Upper lobe of left lung (tissue), 6 donors: ENCODE data around the gene SOX8. TPM values are rescaled to one million over a fixed set of nuclear protein-coding genes. Genes with fewer than 3 reads are reported as not detected.

Experiments used
- ATAC-seq, 2 donors: fragments of 200-7000 bp; cut with Tn5 transposase; one replicate each; pipeline ENCODE4 v1.9.1; 2022; ENCODE audit warnings: mild to moderate bottlenecking in 2 of 2, moderate library complexity in 2 of 2; ENCODE audit not compliant: low FRiP score in 2 of 2
- DNase-seq, 2 donors: peaks; one replicate each; pipeline ENCODE4 v3.0.0-alpha.2; 2019 to 2020
- H3K27ac ChIP-seq, 4 donors: fragments of 200-600 bp; sonication (generic); one replicate each; pipeline ENCODE4 v1.5.1; 2016 to 2019
- H3K27me3 ChIP-seq, 4 donors: fragments of 200-600 bp; sonication (generic); one replicate each; pipeline ENCODE4 v1.5.1; 2017 to 2019
- H3K36me3 ChIP-seq, 4 donors: fragments of 200-600 bp; sonication (generic); one replicate each; pipeline ENCODE4 v1.5.1; 2016 to 2019
- H3K4me1 ChIP-seq, 4 donors: fragments of 200-600 bp; sonication (generic); one replicate each; pipeline ENCODE4 v1.5.1; 2018 to 2019
- H3K4me3 ChIP-seq, 4 donors: fragments of 200-600 bp; sonication (generic); one replicate each; pipeline ENCODE4 v1.5.1; 2017 to 2019; ENCODE audit warnings: mild to moderate bottlenecking in 2 of 4, moderate library complexity in 1 of 4
- H3K9me3 ChIP-seq, 4 donors: fragments of 200-600 bp; sonication (generic); one replicate each; pipeline ENCODE4 v1.5.1; 2018 to 2019
- EP300 ChIP-seq, 4 donors: sonication (generic); formaldehyde crosslinking; IDR thresholded peaks; one replicate each; pipeline ENCODE4 v1.5.1; 2017; ENCODE audit warnings: antibody characterized with exemption in 4 of 4, control low read depth in 2 of 4
- POLR2A ChIP-seq, 4 donors: fragments of 450-650 bp; IDR thresholded peaks; one replicate each; pipeline ENCODE4 v1.5.1; 2016 to 2017; ENCODE audit warnings: antibody characterized with exemption in 4 of 4, mild to moderate bottlenecking in 2 of 4
- POLR2AphosphoS5 ChIP-seq, 2 donors: sonication (generic); formaldehyde crosslinking; IDR thresholded peaks; one replicate each; pipeline ENCODE4 v1.5.1; 2017; ENCODE audit warnings: antibody characterized with exemption in 2 of 2
- WGBS, 2 donors: methylation state at CpG; one replicate each; pipeline ENCODE4 v1.1.5; 2017 to 2018; 5-methylcytosine and 5-hydroxymethylcytosine counted together
- total RNA-seq, 6 donors: library from RNA; depleted of rRNA in 4 of 6; stranded (reverse); fragments of >200 nt in 4 of 6; gene quantifications; one replicate each; pipeline versions ENCODE4 v1.1.0 to v1.2.1, GENCODE V29; 2016 to 2021
- TF ChIP-seq, protein P1 (sequence below), 6 experiments: fragments of 450-650 bp in 4 of 6; fragments of 200-600 bp in 2 of 6; sonication (generic) in 2 of 6; IDR thresholded peaks; one replicate each; pipeline ENCODE4 v1.5.1; 2016 to 2019; ENCODE audit warnings: antibody characterized with exemption in 6 of 6
- donor health status: DM: no; HTN: no; CAD: no; lungs with moderate emphysema.
- donor health status: DM: no; HTN: yes; CAD: no; lungs with severe emphysema.

The SOX8 gene
- total RNA-seq, 6 donors from 2014 or later = 0.14 to 1.1 (median 0.57) TPM

DNA sequence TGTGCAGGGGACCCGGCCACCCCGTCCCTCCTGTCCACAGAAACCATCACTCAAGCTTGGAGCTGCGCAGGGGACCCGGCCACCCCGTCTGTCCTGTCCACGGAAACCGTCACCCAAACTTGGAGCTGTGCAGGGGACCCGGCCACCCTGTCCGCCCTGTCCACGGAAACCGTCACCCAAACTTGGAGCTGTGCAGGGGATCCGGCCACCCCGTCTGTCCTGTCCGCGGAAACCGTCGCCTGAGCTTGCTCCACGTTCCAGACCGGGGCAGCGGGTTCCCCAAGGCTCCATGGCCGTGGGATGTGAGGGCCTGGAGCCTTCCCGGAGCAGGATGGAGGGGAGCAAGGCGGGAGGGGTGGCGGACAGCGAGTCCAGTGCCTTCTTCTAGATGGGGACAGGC is 25.2 kb downstream of the SOX8 start:
- no peak overlapping the region for H3K27ac ChIP-seq
- DNase-seq (peak in 1 of 2 donors; percentile 77), ATAC-seq (no peak)
- no peak overlapping the region for H3K4me3 ChIP-seq
- TF ChIP-seq, protein P1, sequence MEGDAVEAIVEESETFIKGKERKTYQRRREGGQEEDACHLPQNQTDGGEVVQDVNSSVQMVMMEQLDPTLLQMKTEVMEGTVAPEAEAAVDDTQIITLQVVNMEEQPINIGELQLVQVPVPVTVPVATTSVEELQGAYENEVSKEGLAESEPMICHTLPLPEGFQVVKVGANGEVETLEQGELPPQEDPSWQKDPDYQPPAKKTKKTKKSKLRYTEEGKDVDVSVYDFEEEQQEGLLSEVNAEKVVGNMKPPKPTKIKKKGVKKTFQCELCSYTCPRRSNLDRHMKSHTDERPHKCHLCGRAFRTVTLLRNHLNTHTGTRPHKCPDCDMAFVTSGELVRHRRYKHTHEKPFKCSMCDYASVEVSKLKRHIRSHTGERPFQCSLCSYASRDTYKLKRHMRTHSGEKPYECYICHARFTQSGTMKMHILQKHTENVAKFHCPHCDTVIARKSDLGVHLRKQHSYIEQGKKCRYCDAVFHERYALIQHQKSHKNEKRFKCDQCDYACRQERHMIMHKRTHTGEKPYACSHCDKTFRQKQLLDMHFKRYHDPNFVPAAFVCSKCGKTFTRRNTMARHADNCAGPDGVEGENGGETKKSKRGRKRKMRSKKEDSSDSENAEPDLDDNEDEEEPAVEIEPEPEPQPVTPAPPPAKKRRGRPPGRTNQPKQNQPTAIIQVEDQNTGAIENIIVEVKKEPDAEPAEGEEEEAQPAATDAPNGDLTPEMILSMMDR (IDR thresholded peaks at IDR 0.05) = no peak
- TF ChIP-seq POLR2AphosphoS5 (IDR thresholded peaks at IDR 0.05) = no peak
- no peak for TF ChIP-seq POLR2A (IDR thresholded peaks at IDR 0.05)
- no peak for TF ChIP-seq EP300 (IDR thresholded peaks at IDR 0.05)
- H3K9me3 ChIP-seq = no peaks in the 10 kb centered on the region
- peaks cover 0 to 7% (median 0%) of the 10 kb centered on the region in 4 donors for H3K27me3 ChIP-seq
- H3K36me3 ChIP-seq = no peaks in the 10 kb centered on the region
- 84 to 88% methylated on average over 24 to 25 of the region's 25 CpGs for WGBS, 2 donors
- no peaks in the 10 kb centered on the region for H3K4me1 ChIP-seq

DNA sequence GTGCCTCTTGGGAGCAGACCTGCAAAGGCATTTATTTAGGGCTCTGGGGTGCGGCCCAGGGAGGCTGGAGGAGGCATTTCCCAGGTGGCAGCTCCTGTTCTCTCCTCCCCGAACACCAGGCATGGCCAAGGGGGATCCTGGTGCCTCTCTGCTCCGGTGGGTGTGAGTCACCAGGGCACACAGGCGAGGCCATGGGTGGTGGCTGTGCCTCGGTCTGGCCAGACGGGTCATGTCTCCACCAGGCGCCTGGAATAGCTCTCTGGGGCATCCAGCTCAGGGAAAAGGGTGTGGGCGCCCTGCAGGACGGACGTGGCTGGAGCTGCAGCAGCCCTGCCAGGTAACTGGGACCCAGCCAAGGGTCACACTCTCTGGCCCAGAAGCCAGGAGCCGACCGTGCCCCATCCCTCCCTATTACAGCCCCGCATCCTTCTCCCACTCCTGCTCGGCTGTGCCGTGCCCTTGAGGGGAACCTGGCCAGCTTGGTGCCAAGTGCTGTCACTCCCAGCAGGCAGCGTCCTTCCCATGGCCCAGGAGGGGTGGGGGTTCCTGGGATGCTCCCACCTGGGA is 25.8 kb downstream of the SOX8 start:
- DNase-seq (peak in 1 of 2 donors; percentile 51), ATAC-seq (no peak)
- Histone ChIP-seq H3K9me3 (no peaks in the 10 kb centered on the region), H3K4me3 (no peak overlapping the region), H3K36me3 (no peaks in the 10 kb centered on the region), H3K27ac (no peak overlapping the region), H3K4me1 (no peaks in the 10 kb centered on the region), H3K27me3 (peaks cover 0 to 7% (median 0%) of the 10 kb centered on the region in 4 donors)
- TF ChIP-seq EP300 (IDR thresholded peaks at IDR 0.05) (no peak), POLR2AphosphoS5 (IDR thresholded peaks at IDR 0.05) (no peak), POLR2A (IDR thresholded peaks at IDR 0.05) (no peak)
- TF ChIP-seq, protein P1 (IDR thresholded peaks at IDR 0.05) = no peak
- WGBS, 2 donors = 78 to 81% methylated on average over 12 to 14 of the region's 16 CpGs

- peaks cover 0 to 7% (median 0%) of the 10 kb centered on the region in 4 donors for H3K27me3 ChIP-seq
- WGBS, 2 donors = 86 to 90% methylated on average over 9 to 14 of the region's 14 CpGs
Measured at GRCh38 chr16:1008085-1008484, 26.5 kb downstream of the SOX8 start.

GRCh38 chr16:1009358-1010150 is 28.0 kb downstream of the SOX8 start:
- Histone ChIP-seq H3K4me3 (no peak overlapping the region), H3K27ac (no peak overlapping the region), H3K27me3 (peaks cover 0 to 7% (median 0%) of the 10 kb centered on the region in 4 donors), H3K9me3 (no peaks in the 10 kb centered on the region), H3K36me3 (no peaks in the 10 kb centered on the region), H3K4me1 (no peaks in the 10 kb centered on the region)
- 82 to 86% methylated on average over 19 to 28 of the region's 30 CpGs for WGBS, 2 donors
- TF ChIP-seq, protein P1 (IDR thresholded peaks at IDR 0.05) = no peak
- no peak for TF ChIP-seq POLR2AphosphoS5 (IDR thresholded peaks at IDR 0.05)
- TF ChIP-seq POLR2A (IDR thresholded peaks at IDR 0.05) = no peak
- TF ChIP-seq EP300 (IDR thresholded peaks at IDR 0.05) = no peak
- ATAC-seq (no peak), DNase-seq (peak in 1 of 2 donors; percentile 78)

More at GRCh38 chr16:1008085-1008484, 26.5 kb downstream of the SOX8 start:
- H3K36me3 ChIP-seq = no peaks in the 10 kb centered on the region
- H3K4me1 ChIP-seq = no peaks in the 10 kb centered on the region
- no peak overlapping the region for H3K4me3 ChIP-seq
- no peak overlapping the region for H3K27ac ChIP-seq
- H3K9me3 ChIP-seq = no peaks in the 10 kb centered on the region
- TF ChIP-seq POLR2A (IDR thresholded peaks at IDR 0.05) = no peak
- TF ChIP-seq, protein P1 (IDR thresholded peaks at IDR 0.05) = no peak
- peak in 1 of 2 donors; percentile 70 for DNase-seq
- no peak for ATAC-seq
